ENCODE results near the gene DUSP2.

DUSP2 gene

DNA sequence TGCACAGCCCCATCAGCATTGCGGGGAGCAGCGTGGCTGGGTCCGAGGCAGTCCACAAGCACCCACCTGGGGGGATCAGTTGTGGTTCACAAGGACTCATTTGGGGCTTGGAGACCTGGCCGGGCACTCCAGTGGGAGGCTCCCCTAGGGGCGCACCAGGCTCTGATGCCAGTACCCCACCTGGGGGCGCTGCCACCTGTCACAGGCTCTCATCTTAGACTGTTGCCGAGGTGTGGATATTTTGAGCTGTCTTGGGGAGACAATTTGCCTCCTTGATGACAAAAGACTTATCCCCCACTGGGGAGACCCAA lies 31.9 kb downstream of the DUSP2 start:
- CTCF ChIA-PET = interaction anchor here (1.5 kb wide), 1 partner anchor 121 kb away, joined by 3 read pairs; no protein-coding TSS in a partner anchor

DNA sequence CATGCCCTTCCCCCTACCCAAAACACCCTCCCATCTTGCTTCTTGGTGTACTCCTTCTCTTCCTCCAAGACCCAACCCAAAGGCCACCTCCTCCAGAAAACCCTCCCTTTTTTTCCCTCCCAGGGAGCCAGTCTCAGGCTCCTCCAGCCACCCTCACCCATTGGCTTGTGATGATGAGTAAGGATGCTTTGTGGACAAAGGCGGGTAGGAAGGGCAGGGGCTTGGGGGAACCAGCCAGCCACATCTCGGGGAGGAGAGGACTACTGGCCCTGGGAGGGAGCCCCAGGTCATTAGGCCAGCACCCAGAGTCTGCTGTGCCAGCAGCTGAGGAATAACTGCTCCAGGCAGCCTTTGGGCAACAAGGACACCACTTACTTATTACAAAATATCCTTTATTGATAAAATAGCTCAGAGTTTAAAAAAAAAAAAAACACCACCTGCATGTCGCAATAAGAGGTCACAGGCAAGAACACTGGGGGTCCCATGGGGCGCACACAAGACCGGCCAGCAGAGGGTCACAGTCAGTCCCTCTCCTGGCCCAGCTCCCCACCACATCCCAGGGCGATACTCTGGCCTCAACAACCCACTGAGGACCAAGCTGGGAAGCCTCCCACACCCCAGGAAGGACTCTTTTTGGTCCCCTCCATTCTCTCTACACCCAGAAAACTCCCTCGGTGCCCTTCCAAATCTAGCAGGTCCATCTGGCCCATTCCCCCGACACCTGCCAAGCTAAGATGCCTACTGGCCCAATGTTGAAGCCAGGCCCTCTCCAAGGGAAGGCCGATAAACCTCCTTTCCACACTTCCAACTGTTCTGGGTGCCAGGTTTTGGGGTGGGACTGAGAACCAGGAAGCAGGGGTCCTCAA lies 32.5 kb downstream of the DUSP2 start:
- ChIA-PET CTCF (interaction anchor here (1.5 kb wide), 1 partner anchor 120 kb away, joined by 3 read pairs; no protein-coding TSS in a partner anchor), POLR2A (ENCODE audit: low non-redundant PET) (no interaction called here)
- TF ChIP-seq, protein P1, sequence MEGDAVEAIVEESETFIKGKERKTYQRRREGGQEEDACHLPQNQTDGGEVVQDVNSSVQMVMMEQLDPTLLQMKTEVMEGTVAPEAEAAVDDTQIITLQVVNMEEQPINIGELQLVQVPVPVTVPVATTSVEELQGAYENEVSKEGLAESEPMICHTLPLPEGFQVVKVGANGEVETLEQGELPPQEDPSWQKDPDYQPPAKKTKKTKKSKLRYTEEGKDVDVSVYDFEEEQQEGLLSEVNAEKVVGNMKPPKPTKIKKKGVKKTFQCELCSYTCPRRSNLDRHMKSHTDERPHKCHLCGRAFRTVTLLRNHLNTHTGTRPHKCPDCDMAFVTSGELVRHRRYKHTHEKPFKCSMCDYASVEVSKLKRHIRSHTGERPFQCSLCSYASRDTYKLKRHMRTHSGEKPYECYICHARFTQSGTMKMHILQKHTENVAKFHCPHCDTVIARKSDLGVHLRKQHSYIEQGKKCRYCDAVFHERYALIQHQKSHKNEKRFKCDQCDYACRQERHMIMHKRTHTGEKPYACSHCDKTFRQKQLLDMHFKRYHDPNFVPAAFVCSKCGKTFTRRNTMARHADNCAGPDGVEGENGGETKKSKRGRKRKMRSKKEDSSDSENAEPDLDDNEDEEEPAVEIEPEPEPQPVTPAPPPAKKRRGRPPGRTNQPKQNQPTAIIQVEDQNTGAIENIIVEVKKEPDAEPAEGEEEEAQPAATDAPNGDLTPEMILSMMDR (conservative IDR thresholded peaks at IDR 0.05; ENCODE audit: low read depth) = no peak
- no peak for DNase-seq (ENCODE audit: low spot score)
- no peak overlapping the region for H3K27ac ChIP-seq

More for the DNA sequence above, 31.9 kb downstream of the DUSP2 start:
- TF ChIP-seq, protein P1 (conservative IDR thresholded peaks at IDR 0.05; ENCODE audit: low read depth) = no peak
- POLR2A ChIA-PET (ENCODE audit: low non-redundant PET) = no interaction called here
- no peak for DNase-seq (ENCODE audit: low spot score)
- H3K27ac ChIP-seq = no peak overlapping the region

GRCh38 chr2:96111823-96112500 lies 33.3 kb downstream of the DUSP2 start:
- POLR2A ChIA-PET (ENCODE audit: low non-redundant PET) = no interaction called here
- H3K27ac ChIP-seq = no peak overlapping the region
- no peak for DNase-seq (ENCODE audit: low spot score)
- CTCF ChIA-PET = no interaction called here
- TF ChIP-seq, protein P1 (conservative IDR thresholded peaks at IDR 0.05; ENCODE audit: low read depth) = no peak

DNA sequence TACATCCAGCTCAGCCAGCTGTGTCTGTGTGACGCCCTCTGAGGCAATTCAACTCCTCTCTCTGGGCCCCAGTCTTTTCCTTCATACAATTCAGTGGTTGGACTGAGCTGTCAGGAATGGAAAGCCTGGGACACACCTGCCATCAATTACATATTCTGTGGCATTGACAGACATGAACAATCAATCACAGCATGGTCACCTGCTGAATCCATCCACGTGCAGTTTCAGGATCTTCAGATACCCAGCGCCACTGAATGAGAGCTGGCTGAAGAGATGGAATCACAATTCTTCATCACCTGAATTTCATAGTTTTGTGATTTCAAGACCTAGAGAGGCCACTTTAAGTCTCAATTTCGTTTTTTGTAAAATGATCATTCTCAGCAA lies 34.0 kb downstream of the DUSP2 start:
- DNase-seq (ENCODE audit: low spot score) = no peak
- TF ChIP-seq, protein P1 (conservative IDR thresholded peaks at IDR 0.05; ENCODE audit: low read depth) = no peak
- no peak overlapping the region for H3K27ac ChIP-seq
- ChIA-PET CTCF (interaction anchor here (0.5 kb wide), 1 partner anchor 105 kb away, joined by 3 read pairs; no protein-coding TSS in a partner anchor), POLR2A (ENCODE audit: low non-redundant PET) (no interaction called here)

GRCh38 chr2:96110621-96111256 lies 34.5 kb downstream of the DUSP2 start:
- CTCF ChIA-PET = interaction anchor here (0.5 kb wide), 1 partner anchor 104 kb away, joined by 3 read pairs; no protein-coding TSS in a partner anchor
- H3K27ac ChIP-seq = no peak overlapping the region
- POLR2A ChIA-PET (ENCODE audit: low non-redundant PET) = no interaction called here
- DNase-seq (ENCODE audit: low spot score) = no peak
- TF ChIP-seq, protein P1 (conservative IDR thresholded peaks at IDR 0.05; ENCODE audit: low read depth) = no peak

DNA sequence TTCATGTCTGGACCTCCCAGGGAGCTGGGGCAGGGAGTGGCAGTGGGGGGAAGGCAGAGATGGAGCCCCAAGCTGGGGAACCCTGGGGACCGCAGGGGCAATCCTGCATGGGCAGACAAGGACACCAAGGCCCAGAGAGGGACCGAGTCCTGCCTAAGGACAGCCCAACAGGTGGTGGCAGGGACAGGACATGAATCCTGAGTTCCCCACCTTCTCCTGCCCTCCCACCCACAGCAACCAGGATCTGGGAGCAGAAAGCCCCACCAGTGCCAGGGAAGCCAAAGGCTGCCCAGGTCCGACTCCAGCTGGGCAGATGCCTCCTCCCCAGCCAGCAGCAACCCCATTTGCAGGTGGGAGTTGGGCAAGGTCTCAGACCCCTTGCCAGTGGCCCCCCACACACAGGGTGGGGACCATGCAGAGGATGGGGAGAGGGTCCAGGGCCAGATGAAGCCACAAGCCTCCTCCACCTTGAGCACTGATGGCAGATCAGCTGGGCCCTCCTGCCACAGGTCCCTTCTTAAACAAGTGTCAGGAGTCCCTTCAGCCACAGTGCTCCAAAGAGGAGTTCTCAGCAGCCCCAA lies 35.2 kb downstream of the DUSP2 start:
- POLR2A ChIA-PET (ENCODE audit: low non-redundant PET) = no interaction called here
- CTCF ChIA-PET = no interaction called here
- TF ChIP-seq, protein P1 (conservative IDR thresholded peaks at IDR 0.05; ENCODE audit: low read depth) = no peak
- H3K27ac ChIP-seq = no peak overlapping the region
- DNase-seq (ENCODE audit: low spot score) = no peak
